ENCODE results near the gene RBFOX2. TPM values are rescaled to one million over a fixed set of nuclear protein-coding genes. Genes with fewer than 3 reads are reported as not detected.

RBFOX2 gene
- polyA plus RNA-seq, 1 of the 3 experiments (the other 2 are of a cell fraction): 115 TPM

GRCh38 chr22:36022162-36022561 is 6.5 kb downstream of the RBFOX2 start:
- H3K4me1 ChIP-seq (ENCODE audit: control insufficient read depth in 1 of 2, insufficient read depth in 2 of 2, low read depth in 1 of 2, low read length in 1 of 2): peaks cover 37 to 39% of the 10 kb centered on the region in 2 experiments
- TF ChIP-seq TCF12 (IDR thresholded peaks at IDR 0.05) (peak; percentile 38; the same call in 1 of the 2 replicates), IRF3 (IDR thresholded peaks at IDR 0.05; ENCODE audit: low read depth, low read length) (no peak), FOSL2 (IDR thresholded peaks at IDR 0.05; ENCODE audit: borderline replicate concordance, low read depth) (peak; percentile 37; the same call in 1 of the 2 replicates), REST (IDR thresholded peaks at IDR 0.05; ENCODE audit: low read depth, low read length) (no peak), GABPA (IDR thresholded peaks at IDR 0.05; ENCODE audit: low read depth) (no peak), POLR2AphosphoS5 (IDR thresholded peaks at IDR 0.05; ENCODE audit: low read depth, low read length) (no peak), TAF1 (IDR thresholded peaks at IDR 0.05; ENCODE audit: borderline replicate concordance, low read depth, low read length) (no peak), MAX (IDR thresholded peaks at IDR 0.05; ENCODE audit: low read depth) (0 out of 2 replicates have a peak, but pooled peaks have one; percentile 14), PBX3 (IDR thresholded peaks at IDR 0.05) (peak; percentile 76), JUND (IDR thresholded peaks at IDR 0.05) (peak; percentile 49), ELF1 (IDR thresholded peaks at IDR 0.05) (no peak), NRF1 (IDR thresholded peaks at IDR 0.05; ENCODE audit: low read depth, low read length) (no peak), FOXM1 (IDR thresholded peaks at IDR 0.05; ENCODE audit: low read depth) (no peak), EP300 (IDR thresholded peaks at IDR 0.05; ENCODE audit: borderline replicate concordance in 1 of 2, low read depth in 1 of 2, low read length in 1 of 2) (no peak; a peak in 1 of 4 replicates), EZH2phosphoT487 (IDR thresholded peaks at IDR 0.05; ENCODE audit: borderline replicate concordance, low read depth) (no peak)
- peak overlapping the region; percentile 55; the same call in 1 of the 2 replicates for H3K4me2 ChIP-seq
- no peak overlapping the region; the same call in 1 of the 2 replicates for H3K9ac ChIP-seq
- POLR2A ChIA-PET: interaction anchor here (0.7 kb wide), 1 partner anchor 62 kb away, joined by 3 read pairs; no protein-coding TSS in a partner anchor
- H3K79me2 ChIP-seq (ENCODE audit: insufficient read depth): peaks cover 99% of the 10 kb centered on the region
- no peaks in the 10 kb centered on the region for H3K27me3 ChIP-seq (ENCODE audit: insufficient read depth)
- H3K27ac ChIP-seq (ENCODE audit: low read depth in 2 of 2, low read length in 1 of 2): peak overlapping the region; percentile 70 to 83
- WGBS (ENCODE audit: low lambda C conversion rate): 50% methylated on average over 1 of the region's 1 CpG
- CTCF ChIA-PET: interaction anchor here (1.5 to 4.6 kb wide), 4 partner anchors 14 to 102 kb away, joined by 4 to 35 read pairs (median 4); no protein-coding TSS in a partner anchor
- DNase-seq: no peak
- H2AFZ ChIP-seq (ENCODE audit: low read depth): no peak overlapping the region
- no peaks in the 10 kb centered on the region for H3K9me3 ChIP-seq
- no peaks in the 10 kb centered on the region for H3K9me2 ChIP-seq
- H3F3A ChIP-seq (replicated peaks; ENCODE audit: insufficient read depth): peaks cover 33% of the 10 kb centered on the region
- no peak overlapping the region for H3K4me3 ChIP-seq (ENCODE audit: low read depth in 2 of 2, low read length in 1 of 2)
- H3K36me3 ChIP-seq (replicated peaks in 1 of 2; ENCODE audit: control insufficient read depth in 1 of 2, insufficient read depth in 2 of 2, low read length in 1 of 2): peaks cover 7 to 21% of the 10 kb centered on the region in 2 experiments
- H4K20me1 ChIP-seq (ENCODE audit: insufficient read depth): peaks cover 67% of the 10 kb centered on the region
